Stimulated activated CD8-positive, alpha-beta memory T cell treated with anti-CD3 and anti-CD28 coated beads, Interleukin-4, amount 100 ng/mL, for 1 hour (primary cell): ENCODE measurements around the gene CARNS1.

Experiments used
- DNase-seq, 2 donors: peaks; one replicate each; pipeline ENCODE4 v3.0.0-alpha.2; 2020; ENCODE audit warnings: low read depth in 2 of 2, low spot score in 1 of 2

CARNS1 gene

GRCh38 chr11:67428052-67429001, 12.8 kb downstream of the CARNS1 start, which contains the start of gene RPS6KB2:
Gene RPS6KB2, plus strand, starts transcription at chr11:67428494. Its CDS starts 52 bp downstream, at chr11:67428546.
- DNase-seq = peak; percentile 99 to 100

GRCh38 chr11:67429038-67429668, 13.7 kb downstream of the CARNS1 start:
- no peak for DNase-seq

- no peak for DNase-seq
These were observed 14.2 kb downstream of the CARNS1 start for GRCh38 chr11:67429722-67430121.

GRCh38 chr11:67431346-67432249, 16.1 kb downstream of the CARNS1 start:
- DNase-seq = no peak

GRCh38 chr11:67432655-67433349, 17.3 kb downstream of the CARNS1 start:
- DNase-seq = no peak

- DNase-seq = no peak
These were observed 18.3 kb downstream of the CARNS1 start for GRCh38 chr11:67433536-67434394.

- DNase-seq = no peak
These were observed 19.0 kb downstream of the CARNS1 start for GRCh38 chr11:67434395-67434881.

- no peak for DNase-seq
These were observed 19.7 kb downstream of the CARNS1 start for GRCh38 chr11:67435031-67435726.

- DNase-seq = no peak
These were observed 20.4 kb downstream of the CARNS1 start for GRCh38 chr11:67435727-67436458.

GRCh38 chr11:67436459-67437081, 21.1 kb downstream of the CARNS1 start:
- DNase-seq = peak in 1 of 2 donors; percentile 35

GRCh38 chr11:67437082-67437808, 21.8 kb downstream of the CARNS1 start, which contains the start of gene PTPRCAP:
Gene PTPRCAP, minus strand, starts transcription at chr11:67437682. Its CDS starts 63 bp downstream, at chr11:67437619.
- DNase-seq = peak; percentile 62 to 71

- no peak for DNase-seq
These were observed 22.3 kb downstream of the CARNS1 start for GRCh38 chr11:67437809-67438157.

GRCh38 chr11:67438158-67438902, 22.9 kb downstream of the CARNS1 start:
- peak in 1 of 2 donors; percentile 50 for DNase-seq

- DNase-seq = no peak
These were observed 24.1 kb downstream of the CARNS1 start for GRCh38 chr11:67439321-67440228.
